GM19023 (cell line): ENCODE measurements around the gene SPATS1.
"Not testable (repeated sequence)": the region's sequence is repeated elsewhere in the genome, so short reads cannot be mapped to it uniquely, and the experiment has no call there.

Source experiments
- ATAC-seq: cut with Tn5 transposase; IDR thresholded peaks from one replicate; pipeline ENCODE4 v1.9.1; 2021; ENCODE audit warnings: mild to moderate bottlenecking, moderate library complexity; ENCODE audit not compliant: unreplicated experiment

The SPATS1 gene

DNA sequence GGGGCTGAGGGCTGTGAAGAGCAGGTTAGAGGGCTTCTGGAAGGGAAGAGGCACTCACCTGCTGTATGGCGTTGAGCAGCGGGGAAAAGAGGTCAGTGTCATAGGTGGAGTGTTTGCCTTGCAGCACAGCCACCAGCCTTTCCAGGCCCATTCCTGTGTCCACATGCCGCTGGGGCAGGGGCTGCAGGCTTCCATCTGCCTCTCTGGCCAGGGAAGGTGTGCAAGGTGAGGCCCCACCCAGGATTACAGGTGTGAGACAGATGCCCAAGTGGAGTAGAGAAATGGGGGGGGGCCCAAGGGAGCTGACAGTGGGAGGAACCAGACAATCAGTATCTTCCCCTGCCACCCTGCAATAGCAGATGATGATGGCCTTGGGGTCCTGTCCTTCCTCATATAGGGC is 32.2 kb upstream of the SPATS1 start:
- no peak for ATAC-seq

DNA sequence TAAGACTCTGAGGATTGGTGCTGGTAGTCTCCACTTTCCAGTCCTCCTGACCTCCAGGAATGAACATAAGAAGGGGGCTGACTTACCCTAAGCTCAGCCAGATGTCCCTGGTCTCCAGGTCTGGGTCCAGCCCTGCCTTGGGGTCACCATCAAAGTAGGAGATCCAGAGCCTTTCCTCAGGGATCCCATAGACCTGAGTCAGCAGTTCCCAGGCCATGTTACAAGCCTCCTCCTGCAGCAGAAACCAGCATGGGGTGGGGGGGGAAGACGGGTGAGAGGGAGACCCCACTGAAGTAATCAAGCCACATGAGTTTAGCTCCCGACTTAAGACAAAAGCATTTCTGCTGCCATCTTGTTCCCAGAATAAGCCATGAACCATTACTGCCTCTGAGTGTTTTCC is 31.1 kb upstream of the SPATS1 start:
- no peak for ATAC-seq

DNA sequence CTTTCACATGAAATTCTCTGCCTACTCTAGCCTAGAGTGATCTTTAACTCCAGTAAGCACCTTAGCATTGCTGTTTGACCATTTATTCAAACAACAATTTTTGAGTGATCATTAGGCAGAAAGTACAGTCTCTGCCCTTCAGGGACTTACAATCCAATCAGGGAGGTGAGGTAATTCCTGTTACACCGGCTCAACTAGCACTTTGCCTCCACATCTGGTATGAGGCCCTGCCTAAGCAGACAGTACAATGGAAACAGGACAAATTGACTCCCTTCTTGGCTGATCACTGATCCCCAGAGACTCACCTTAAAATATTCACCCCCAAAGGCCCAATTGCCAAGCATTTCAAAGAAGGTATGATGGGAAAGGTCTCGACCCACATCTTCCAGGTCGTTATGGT is 30.7 kb upstream of the SPATS1 start:
- no peak for ATAC-seq

DNA sequence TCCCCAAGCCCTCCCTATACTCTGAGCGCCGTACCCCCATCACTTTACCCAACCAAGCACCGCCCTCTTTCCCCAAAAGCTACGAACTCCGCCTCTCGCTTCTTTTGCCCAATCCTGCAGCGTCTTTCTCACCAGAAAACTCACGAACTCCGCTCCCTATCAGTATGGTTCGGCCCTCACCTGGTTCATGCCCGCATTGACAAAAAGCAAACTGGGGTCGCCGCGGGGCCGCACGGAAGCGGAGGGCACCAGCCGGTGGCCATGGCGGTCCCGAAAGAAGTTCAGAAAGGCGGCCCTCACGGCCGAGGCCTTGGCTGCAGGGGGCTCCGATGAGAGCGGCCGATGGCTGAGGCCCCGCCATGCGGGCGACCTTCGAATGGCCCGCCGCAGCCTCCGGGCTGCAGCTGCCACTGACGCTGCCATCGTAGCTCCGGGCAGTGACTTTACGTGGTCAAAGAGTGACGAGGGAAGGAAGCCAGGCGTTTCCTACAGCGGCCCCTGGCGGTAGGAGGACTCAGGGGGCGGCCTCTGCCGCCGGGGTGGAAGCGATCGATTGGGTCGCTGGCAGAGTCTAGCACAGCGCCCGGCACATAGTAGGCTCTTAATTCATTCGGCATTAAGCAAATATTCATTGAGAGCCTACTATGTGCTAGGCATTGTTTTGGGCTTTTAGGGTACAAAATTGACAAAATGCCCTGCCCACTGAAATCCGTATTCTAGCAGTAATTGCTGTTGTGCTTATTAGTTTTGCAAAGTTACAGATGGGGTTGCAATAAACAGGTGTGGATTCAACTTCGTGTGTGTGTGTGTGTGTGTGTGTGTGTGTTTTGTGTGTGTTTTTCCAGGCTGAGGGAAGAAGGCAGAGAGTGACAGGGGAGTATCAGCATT is 29.3 kb upstream of the SPATS1 start, which contains the start of gene AARS2:
AARS2 (minus strand) TSS at position 447 of the 888 bp plus-strand sequence; CDS start at position 423, 24 bp downstream.
- peak; percentile 94 for ATAC-seq

DNA sequence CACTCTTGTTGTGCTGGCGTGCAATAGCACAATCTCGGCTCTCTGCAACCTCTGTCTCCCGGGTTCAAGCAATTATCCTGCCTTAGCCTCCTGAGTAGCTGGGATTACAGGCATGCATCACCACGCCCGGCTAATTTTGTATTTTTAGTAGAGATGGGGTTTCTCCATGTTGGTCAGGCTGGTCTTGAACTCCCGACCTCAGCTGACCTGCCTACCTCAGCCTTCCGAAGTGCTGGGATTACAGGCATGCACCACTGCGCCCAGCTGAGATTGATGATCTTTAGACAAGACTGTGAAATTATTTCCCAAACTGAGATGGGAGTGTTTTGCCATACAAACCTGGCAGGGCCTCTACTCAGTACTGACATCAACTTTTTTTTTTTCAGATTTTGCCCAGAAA is 27.8 kb upstream of the SPATS1 start:
- ATAC-seq, result not testable (repeated sequence)

DNA sequence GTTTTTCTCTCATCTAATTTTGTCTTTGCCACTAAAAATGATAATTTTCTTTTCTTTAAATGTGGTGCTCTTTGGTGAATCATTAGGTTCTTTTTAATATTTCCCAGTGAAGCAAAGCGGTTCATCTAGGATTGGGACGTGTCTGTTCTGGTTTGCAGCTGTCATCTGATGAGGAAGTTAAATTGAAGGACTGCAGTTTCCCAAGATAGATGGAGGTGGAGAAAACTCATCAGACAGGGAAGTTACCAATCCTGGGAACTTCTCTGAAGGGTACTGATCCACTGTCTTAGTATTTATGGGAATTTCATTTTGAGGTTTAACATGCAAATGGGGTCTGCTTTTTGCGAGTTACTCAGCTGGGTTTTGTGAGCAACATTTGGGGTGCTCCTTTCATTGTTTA is 26.9 kb upstream of the SPATS1 start:
- no peak for ATAC-seq

DNA sequence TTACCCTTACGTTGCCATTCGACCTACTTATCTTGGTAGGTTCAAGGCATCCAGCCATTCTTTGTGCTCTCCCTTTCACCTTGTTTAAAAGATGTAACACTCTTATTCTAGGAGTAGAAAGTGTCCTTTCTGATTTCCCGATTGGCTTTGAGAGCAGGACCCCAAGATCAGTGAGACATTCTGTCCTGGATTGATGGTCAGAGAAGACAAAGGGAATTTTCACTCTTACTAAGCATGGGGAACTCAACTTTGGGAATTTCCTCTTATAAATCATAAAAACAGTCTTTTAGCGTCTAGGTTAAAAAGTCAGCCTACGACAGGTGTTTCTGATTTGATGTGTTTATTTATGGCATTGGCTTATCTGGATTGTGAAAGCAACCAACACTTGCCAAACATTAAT is 26.5 kb upstream of the SPATS1 start:
- no peak for ATAC-seq

DNA sequence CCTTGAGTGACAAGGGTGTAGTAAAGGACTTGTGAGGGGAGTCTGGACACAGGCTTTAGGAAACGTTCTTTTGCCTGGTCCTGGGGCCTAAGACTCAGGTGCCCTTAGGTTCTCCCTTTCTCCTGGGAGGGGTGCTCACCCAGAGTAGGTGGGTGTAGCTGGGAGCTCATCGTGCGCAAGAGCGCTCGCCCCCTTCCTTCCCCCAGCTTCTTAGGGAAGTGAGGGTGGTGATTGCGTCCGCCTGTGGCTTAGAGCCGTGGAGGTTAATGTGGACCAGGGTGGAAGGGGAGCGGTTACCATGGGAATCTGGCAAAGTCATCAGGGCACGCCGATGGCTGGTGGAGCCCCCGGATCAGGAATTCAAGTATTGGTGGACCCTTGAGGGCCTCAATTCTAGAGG is 26.0 kb upstream of the SPATS1 start:
- no peak for ATAC-seq

DNA sequence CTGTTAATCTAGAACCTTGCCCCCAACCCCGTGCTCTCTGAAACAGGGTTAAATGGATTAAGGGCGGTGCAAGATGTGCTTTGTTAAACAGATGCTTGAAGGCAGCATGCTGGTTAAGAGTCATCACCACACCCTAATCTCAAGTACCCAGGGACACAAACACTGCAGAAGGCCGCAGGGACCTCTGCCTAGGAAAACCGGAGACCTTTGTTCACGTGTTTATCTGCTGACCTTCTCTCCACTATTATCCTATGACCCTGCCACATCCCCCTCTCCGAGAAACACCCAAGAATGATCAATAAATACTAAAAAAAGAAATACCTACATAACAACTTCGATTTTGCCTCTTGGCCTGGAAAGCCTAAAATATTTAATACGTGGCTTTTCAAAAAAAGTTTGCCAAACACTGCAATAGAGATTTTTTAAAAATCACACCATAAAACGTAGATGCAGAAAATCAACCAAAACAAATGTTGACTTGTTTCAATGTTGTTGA is 25.3 kb upstream of the SPATS1 start:
- ATAC-seq, result not testable (repeated sequence)

DNA sequence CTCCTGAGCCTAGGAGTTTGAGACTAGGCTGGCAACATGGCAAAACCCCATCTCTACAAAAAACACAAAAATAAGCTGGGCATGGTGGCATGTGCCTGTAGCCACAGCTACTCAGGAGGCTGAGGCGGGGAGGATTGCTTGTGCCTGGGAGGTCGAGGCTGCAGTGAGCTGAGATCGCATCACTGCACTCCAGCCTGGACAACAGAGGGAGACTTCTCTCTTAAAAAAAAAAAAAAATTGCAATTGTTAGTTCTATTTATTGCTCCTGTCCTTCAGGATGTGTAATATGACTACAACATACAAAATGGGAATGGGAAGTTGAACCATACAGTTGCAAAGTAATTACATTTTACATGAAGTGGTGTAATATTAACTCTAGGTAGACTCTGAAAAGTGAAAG is 21.2 kb upstream of the SPATS1 start:
- no peak for ATAC-seq

DNA sequence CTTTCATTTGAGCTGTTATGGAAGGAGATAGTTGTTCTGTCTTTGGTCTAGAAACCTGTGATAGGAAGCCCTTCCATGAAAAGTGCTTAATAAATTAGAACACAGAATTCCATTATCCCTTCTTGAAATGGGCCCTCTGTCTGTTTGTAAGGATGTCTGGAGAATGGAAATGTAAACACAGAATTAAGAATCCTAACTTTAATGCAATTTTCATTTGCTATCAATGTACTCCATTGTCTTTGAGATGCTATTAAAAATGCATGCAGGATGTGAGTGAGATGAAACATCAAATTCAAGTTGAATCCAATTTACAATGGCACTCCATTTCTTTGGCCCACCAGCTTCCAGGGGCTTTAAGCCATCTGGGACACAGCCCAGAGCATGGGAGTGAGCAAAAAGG is 15.4 kb upstream of the SPATS1 start:
- ATAC-seq, result no peak

DNA sequence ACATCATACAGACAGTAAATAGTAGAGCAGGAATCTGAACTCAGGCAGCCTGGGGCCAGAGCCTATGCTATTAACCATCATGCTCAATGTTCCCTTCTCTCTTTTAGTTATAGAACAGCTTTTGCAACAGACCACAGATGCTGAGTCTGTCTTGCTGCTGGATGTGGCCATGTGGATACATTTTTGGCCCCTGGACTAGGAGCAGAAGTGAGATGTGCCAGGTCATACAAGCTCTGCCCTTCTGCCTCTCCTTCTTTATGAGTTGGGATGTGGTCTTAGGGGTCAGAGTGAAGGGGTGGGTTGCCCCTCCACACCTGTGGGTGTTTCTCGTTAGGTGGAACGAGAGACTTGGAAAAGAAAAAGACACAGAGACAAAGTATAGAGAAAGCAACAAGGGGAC is 14.7 kb upstream of the SPATS1 start:
- no peak for ATAC-seq

DNA sequence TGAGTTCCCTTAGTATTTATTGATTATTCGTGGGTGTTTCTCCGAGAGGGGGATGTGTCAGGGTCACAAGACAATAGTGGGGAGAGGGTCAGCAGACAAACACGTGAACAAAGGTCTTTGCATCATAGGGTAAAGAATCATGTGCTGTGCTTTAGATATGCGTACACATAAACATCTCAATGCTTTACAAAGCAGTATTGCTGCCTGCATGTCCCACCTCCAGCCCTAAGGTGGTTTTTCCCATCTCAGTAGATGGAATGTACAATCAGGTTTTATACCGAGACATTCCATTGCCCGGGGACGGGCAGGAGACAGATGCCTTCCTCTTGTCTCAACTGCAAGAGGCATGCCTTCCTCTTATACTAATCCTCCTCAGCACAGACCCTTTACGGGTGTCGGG is 14.2 kb upstream of the SPATS1 start:
- ATAC-seq, result not testable (repeated sequence)

DNA sequence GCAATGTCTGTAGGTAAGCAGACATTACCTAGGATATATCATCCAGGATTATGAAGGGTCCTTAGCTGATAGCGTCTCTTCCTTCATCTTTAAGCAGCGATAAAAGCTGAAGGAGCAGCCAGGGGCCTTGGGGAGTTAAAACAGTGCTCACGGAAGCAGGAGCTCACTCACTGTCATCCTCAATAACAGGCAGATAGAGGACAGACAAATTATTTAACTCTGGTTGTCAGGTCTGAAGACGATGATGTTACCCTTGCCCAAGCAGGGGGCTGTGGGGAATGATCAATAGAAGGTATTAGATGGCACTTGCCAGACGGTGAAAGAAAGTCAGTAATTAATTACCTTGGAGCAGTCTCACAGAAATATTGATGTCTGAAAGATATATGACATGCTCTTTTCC is 12.6 kb upstream of the SPATS1 start:
- ATAC-seq, result no peak

DNA sequence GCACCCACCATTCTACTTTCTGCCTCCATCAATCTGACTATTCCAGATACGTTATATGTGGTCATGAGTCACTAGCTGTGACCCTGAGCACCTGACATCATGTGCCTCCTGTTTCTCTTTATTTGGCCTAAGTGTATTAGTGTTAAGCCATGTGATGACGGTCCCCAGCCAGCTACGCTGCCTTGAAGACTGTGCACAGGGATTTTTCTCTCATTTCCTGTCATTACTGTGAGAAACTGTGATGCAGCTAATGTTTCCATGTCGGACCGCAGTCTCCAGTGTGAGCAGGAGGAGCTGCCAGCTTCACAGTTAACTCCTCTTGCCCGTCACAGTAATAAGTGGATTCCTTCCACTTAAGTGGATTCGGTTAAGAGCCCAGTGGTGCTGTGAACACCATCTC is 9.9 kb upstream of the SPATS1 start:
- no peak for ATAC-seq

DNA sequence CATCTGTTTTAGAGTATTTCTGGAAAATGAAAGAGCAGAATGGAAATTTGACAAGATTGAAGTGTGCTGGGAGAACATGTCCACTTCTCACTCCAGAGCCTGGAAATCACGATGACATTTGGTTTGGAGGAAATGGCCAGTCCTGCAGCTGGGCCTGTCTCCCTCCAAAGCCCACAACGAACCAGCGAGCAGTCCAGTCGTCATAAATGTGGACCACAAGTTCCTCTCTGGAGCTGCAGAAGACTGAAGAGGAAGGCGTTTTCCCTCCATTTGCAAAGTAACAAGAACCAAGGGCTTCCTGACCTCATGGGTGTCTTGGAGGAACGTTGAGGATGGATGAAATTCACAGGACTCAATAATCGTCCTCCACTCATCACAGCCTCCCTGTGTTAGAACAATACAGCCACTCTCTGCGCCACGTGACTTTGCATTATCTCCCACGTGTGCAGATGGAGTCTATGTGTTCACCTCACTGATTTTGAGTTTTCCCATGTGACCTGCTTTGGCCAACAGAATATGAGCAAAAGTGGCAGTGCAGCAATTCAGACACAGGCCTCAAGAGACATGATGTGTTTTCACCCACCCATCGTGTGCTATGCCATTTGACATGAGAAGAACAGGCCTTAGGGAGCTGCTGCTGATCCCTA is 9.1 kb upstream of the SPATS1 start:
- no peak for ATAC-seq

DNA sequence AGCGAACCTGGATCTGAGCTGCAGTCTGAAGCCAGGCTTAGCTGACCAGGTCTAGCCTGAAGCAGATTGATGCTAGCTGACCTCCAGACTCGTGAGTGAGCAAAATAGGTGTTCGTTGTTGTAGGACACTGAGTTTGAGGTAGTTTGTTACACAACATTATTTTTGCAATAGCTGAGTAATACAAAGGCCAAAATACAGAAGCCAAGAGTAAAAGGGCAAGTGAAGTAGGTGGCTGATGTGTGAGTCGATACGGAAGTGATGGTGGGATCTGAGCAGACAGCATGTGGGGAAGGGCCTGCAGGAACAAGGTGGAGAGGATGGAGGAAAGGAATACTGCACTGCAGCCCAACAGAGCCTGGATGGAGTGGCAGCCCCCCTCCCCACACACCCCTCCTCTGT is 8.5 kb upstream of the SPATS1 start:
- ATAC-seq, result no peak

DNA sequence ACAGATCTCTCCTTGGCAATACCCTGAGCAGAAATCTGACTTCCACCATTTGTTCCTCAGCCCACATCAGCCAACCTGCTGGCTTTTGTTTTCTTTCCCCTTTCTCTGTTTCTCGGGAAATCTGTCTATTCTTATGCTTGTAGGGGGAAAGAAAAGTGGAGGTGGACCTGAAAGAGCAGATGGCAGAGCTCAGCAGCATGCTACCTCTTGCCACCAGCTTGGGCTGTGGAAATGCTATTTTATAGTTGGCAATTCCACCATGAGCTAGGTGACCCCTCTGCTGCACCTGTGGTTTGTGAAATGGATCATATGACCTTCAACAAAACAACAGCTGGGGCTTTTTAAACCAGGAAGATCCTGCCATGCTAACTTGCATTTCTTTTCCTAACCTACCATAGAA is 6.8 kb upstream of the SPATS1 start:
- no peak for ATAC-seq

DNA sequence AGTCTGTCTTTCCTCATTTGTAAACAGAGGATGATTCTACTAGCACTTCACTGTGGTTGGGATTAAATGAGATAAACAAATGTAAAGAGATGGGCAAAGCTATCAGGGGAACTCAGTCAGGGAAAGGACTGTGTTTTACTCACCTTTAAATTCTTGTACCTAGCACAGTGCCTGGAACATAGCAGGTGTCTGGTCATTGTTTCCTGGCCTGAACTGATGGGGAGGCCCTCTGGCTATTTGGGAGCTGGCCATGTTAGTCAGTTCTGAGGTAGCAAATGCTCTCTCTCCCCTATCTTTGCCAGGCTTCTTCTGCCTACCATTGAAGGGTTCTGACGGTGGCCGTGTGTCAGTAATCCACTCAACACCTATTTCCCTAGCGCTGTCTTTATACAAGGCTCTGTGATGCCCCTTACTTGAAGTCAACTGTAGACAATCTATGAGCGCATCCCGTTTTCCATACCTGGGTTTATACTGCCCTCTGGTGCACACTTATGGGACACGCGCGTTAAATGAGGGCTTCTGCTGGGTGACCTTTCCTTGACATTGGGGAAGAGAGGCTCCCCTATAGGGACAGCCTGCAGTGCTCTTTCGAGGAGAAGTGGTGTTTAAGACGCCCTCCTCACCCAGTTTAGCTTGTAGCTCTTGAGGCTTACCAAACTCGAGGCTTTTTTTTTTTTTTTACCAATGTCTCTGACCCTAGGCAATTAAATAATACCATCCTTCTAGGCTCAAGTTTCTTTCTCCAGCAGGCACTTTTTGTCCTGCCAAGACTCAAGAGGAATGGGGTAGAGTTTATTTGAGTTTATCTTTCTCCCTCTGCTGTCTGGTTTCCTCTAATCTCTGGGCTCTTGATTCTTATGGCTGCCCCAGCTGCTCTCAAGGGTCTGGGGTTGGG is 4.0 kb upstream of the SPATS1 start:
- ATAC-seq, result no peak

DNA sequence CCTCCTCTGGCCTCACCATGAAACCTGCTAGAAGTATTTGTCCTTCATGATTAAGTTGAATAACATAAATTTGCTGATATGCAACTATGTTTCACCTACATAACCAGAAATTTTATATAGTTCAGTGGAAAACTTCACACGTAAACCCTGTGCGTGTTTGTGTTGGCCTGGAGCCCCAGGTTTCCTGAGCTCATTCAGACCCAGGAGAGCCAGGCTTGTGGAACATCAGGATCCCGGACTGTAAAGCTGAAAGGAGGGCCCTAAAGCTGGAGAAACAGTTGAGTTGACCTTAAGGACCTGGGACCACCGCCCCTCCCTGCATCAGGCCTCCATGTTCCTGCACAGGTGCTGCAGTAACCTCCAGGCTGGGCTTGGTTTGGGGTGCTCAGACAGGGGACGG is 3.1 kb upstream of the SPATS1 start:
- ATAC-seq, result no peak
